ENCODE data around the gene TMEM59L.

The TMEM59L gene

GRCh38 chr19:18639706-18640243 lies 27.1 kb downstream of the TMEM59L start:
- no peak for DNase-seq

GRCh38 chr19:18644196-18645034 lies 31.7 kb downstream of the TMEM59L start:
- DNase-seq = no peak

GRCh38 chr19:18645035-18645511 lies 32.4 kb downstream of the TMEM59L start:
- DNase-seq = no peak

GRCh38 chr19:18646535-18647370 lies 34.1 kb downstream of the TMEM59L start:
- no peak for DNase-seq

DNA sequence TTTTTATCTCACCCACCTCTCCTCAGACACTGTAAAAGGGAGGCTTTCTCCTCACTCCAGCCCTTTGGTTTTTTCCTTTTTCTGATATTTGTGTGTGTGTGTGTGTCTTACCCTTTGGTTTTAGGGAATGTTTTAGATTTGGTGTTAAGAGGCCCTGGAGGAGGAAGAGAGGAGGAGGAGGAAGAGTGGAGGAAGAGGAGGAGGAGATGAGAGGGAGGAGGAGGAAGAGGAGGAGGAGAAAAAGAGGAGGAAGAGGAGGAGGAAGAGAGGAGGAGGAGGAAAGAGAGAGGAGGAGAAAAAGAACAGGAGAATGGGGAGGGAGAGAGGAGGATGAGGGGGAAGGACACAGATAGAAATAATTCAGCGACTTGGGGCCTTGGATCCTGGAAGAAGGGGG lies 34.7 kb downstream of the TMEM59L start:
- DNase-seq = no peak

- DNase-seq = no peak
Measured at GRCh38 chr19:18647807-18648206, 35.1 kb downstream of the TMEM59L start.

GRCh38 chr19:18648973-18649315 lies 36.3 kb downstream of the TMEM59L start:
- no peak for DNase-seq

DNA sequence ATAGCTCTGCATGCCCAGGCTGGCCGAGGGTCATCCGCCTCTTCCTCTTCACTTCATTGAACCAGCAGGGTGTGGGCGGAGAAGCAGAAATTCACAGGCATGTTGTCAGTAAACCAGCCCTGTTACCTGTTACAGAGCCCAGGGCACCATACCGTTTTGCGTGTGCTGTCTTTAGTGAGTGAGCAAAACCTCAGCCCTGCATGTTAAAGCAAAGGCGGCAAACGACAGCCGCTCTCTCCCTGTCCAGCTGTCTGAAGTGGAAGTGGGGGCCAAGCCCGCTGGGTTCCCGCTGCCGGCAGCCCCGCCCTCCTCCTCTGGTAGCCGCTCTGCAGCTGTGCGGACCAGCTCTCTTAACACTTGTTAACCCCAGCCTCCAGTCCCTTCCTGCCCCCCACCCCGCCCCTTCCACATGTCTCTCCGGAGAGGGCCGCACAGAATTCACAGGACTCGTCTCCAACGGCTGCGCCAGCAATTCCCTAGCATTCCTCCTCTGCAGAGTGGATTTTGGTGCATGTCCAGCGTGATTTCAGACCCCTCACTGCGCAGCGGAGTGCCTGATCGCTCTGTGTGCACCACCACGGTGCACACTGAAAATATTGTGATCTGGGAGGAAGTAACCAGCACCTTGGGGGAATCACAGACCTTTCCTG lies 36.8 kb downstream of the TMEM59L start:
- no peak for DNase-seq

DNA sequence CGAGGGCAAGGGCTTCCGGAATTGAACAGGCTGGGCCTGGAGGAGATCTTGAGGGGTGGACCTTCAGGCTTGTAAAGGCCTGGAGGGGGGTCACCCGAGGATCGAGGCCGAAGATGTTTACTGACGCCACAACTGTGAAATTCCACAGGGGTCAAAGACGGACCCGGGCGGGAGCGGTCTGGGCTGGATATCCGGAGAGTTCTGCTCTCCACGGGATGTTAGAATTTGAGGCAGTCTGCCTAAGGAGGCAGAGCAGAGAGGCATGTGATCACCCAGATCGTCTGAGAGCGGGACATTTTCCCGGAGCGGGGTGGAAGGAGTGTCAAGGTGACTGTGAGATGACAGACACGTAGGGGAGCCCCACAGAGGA lies 37.3 kb downstream of the TMEM59L start:
- no peak for DNase-seq

GRCh38 chr19:18650468-18651041 lies 37.9 kb downstream of the TMEM59L start:
- no peak for DNase-seq

DNA sequence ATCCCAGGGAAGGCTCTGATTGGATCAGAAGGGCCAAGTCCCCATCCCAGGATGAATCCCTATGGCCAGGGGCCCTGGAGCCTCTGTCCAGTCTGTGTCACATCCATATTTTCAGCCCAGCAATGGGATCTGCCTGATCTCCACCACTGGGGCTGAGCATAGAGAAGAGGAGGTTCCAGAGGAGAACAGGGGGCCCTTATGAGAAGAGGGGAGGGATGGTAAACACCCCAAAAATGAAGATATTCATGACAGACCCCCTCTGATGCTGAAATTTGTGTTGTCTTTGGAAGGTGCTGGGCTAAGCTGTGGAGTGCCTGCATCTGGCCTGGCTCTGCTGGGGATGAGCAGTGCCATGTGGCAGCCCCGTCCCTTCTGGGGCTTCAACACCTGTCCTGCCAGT lies 38.6 kb downstream of the TMEM59L start:
- no peak for DNase-seq

DNA sequence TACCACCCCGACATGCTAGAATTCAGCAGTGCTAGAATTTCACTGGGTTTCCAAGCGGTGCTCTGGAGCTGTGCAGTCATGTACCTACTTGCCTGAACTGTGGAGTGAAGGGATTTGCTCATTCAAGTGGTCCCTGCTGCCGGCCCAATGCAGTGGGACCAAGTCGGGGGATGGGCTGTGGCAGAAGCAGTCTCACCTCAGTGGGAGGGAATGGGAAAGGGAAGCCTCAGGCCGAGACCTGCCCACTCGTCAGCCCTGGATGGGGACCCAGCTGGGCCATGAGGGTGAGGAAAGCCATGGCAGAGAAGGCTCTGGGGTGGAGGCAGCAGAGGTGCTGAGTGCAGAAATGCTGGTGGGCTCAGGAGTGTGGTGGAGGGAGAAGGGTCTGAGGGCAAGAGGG lies 39.1 kb downstream of the TMEM59L start:
- peak; percentile 40 for DNase-seq

- DNase-seq = no peak
Measured at GRCh38 chr19:18653853-18654252, 41.2 kb downstream of the TMEM59L start.

DNA sequence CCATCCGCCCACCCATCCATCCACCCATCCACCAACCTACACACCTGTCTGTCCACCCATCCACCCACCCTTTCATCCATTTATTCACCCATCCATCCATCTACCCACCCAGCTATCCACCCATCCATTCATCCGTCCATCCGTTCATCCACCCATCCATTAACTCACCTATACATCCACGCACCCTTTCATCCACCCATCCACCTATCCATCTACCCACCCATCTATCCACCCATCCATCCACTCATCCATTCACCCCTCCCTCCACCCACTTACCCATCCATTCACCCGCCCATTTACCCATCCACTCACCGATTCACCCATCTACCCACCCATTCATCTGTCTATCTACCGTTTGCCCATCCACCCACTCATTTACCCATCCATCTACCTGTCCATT lies 41.8 kb downstream of the TMEM59L start:
- no peak for DNase-seq

GRCh38 chr19:18655173-18655844 lies 42.6 kb downstream of the TMEM59L start:
- no peak for DNase-seq

DNA sequence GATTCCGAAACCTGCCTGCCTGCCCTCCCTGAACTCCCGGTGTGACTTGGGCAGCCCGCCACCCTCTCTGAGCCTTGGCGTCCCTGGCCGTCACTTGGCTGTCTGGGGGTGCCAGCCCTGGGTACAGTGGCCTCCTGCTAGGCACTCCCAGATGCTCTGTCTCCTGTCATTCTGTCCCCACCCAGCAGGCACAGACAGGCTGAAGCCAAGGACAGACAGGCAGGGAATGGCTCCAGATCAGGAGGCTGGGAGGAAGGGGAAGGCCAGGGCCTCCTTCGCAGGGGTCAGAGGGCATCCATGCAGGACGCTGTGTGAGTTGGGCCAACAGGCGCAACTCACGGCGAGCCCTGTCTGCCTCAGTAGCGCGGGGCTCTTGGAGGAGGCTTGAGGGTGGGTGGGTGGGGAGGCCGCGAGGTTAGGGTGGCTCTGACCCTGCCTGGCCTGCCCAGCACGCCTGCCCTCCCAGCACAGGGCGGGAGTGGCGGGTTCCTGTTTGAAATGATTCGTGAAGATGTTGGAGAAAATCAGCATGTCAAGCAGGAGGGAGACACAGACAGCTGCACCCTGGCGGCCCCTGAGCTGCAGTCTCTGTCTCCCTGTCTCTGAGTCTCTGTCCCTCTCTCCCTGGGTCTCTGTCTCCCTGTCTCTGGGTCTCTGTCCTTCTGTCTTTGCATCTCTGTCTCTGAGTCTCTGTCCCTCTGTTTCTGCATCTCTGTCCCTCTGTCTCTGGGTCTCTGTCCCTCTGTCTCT lies 43.8 kb downstream of the TMEM59L start:
- no peak for DNase-seq

GRCh38 chr19:18657590-18658365 lies 45.1 kb downstream of the TMEM59L start:
- DNase-seq = no peak

DNA sequence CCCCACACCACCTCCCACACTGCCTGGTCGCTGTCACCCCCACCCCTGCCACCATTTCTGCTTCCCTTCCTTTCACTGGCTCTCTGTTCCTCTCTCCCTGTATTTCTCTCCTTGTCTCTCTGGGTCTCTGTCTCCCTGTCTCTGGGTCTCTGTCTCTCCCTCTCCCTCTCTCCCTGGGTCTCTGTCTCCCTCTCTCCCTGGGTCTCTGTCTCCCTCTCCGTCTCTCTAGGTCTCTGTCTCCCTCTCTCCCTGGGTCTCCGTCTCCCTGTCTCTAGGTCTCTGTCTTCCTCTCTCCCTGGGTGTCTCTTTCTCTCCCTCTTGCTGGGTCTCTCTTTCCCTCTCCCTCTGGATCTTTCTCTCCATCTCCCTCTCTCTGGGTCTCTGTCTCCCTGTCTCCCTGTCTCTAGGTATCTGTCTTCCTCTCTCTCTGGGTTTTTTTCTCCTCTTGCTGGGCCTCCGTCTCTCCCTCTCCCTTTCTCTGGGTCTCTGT lies 45.7 kb downstream of the TMEM59L start:
- DNase-seq = no peak

- no peak for DNase-seq
Measured at GRCh38 chr19:18659281-18660050, 46.8 kb downstream of the TMEM59L start.

Data from NCI-H1694 (cell line).